HepG2 (cell line): ENCODE measurements around the gene SEMA3F. TPM values are rescaled to one million over a fixed set of nuclear protein-coding genes. Genes with fewer than 3 reads are reported as not detected.
A peak's percentile ranks its signal among the peaks of the same experiment; 100 is the strongest.

ENCODE experiments used
- ATF3 ChIP-seq: sonication (generic); formaldehyde crosslinking; IDR thresholded peaks from 2 replicates; pipeline ENCODE4 v1.4.0; 2020; ENCODE audit warnings: missing genetic modification reagents
- CHD4 ChIP-seq: fragments of 200-600 bp; sonication (generic); IDR thresholded peaks from 2 replicates; pipeline ENCODE4 v1.7.0; 2017; ENCODE audit warnings: mild to moderate bottlenecking, low read length, borderline replicate concordance
- CREBL2 ChIP-seq: sonication (generic); formaldehyde crosslinking; IDR thresholded peaks from 2 replicates; pipeline ENCODE4 v1.8.1; 2023; ENCODE audit warnings: missing genetic modification reagents, mild to moderate bottlenecking, borderline replicate concordance
- ELF1 ChIP-seq: sonication (generic); formaldehyde crosslinking; IDR thresholded peaks from 2 replicates; pipeline ENCODE4 v1.4.0; 2020; ENCODE audit warnings: missing genetic modification reagents
- ETS1 ChIP-seq: sonication (generic); formaldehyde crosslinking; IDR thresholded peaks from 2 replicates; pipeline ENCODE4 v1.4.0; 2020; ENCODE audit warnings: missing genetic modification reagents
- GMEB2 ChIP-seq: IDR thresholded peaks from 2 replicates; pipeline ENCODE4 v1.6.1; 2016; ENCODE audit warnings: missing biosample characterization, missing genetic modification reagents, low read depth
- HIC2 ChIP-seq: sonication (generic); formaldehyde crosslinking; IDR thresholded peaks from 2 replicates; pipeline ENCODE4 v1.9.0; 2022; ENCODE audit warnings: low read depth, missing genetic modification reagents
- HMGXB4 ChIP-seq, 2 experiments: sonication (generic) in 1 of 2; formaldehyde crosslinking in 1 of 2; IDR thresholded peaks; 2 replicates each; pipeline versions ENCODE4 v1.4.0 to v1.6.1; 2018 to 2020; ENCODE audit warnings: missing genetic modification reagents in 2 of 2, borderline replicate concordance in 1 of 2, low read depth in 1 of 2, mild to moderate bottlenecking in 1 of 2, missing biosample characterization in 1 of 2
- NCOR1 ChIP-seq: fragments of 200-600 bp; sonication (generic); IDR thresholded peaks from 2 replicates; pipeline ENCODE4 v1.7.0; 2017; ENCODE audit warnings: antibody characterized with exemption, low read length, borderline replicate concordance
- POLR2G ChIP-seq: fragments of 200-400 bp; formaldehyde crosslinking; IDR thresholded peaks from 2 replicates; pipeline ENCODE4 v1.6.1; 2018; ENCODE audit warnings: mild to moderate bottlenecking, low read depth, low read length, moderate library complexity
- RARG ChIP-seq: sonication (generic); formaldehyde crosslinking; IDR thresholded peaks from 2 replicates; pipeline ENCODE4 v1.4.0; 2020; ENCODE audit warnings: low read depth, mild to moderate bottlenecking, missing genetic modification reagents
- SP1 ChIP-seq, 2 experiments: fragments of 450-650 bp in 1 of 2; sonication (generic) in 1 of 2; formaldehyde crosslinking in 1 of 2; IDR thresholded peaks; 2 replicates each; pipeline versions ENCODE4 v1.4.0 to v1.6.1; 2016 to 2020; ENCODE audit warnings: missing genetic modification reagents in 1 of 2
- SP4 ChIP-seq: sonication (generic); formaldehyde crosslinking; IDR thresholded peaks from 2 replicates; pipeline ENCODE4 v1.8.1; 2023; ENCODE audit warnings: mild to moderate bottlenecking, missing genetic modification reagents
- TFDP1 ChIP-seq: IDR thresholded peaks from 2 replicates; pipeline ENCODE4 v1.6.1; 2016; ENCODE audit warnings: missing compliant biosample characterization, missing genetic modification reagents, borderline replicate concordance
- THAP11 ChIP-seq: IDR thresholded peaks from 2 replicates; pipeline ENCODE4 v1.6.1; 2016; ENCODE audit warnings: missing biosample characterization, missing genetic modification reagents
- U2AF1 ChIP-seq: fragments of 200-400 bp; formaldehyde crosslinking; optimal IDR thresholded peaks from 2 replicates; pipeline ENCODE3; 2017; ENCODE audit warnings: mild to moderate bottlenecking, low read depth, low read length
- ZBTB14 ChIP-seq: sonication (generic); formaldehyde crosslinking; IDR thresholded peaks from 2 replicates; pipeline ENCODE4 v1.4.0; 2020; ENCODE audit warnings: missing genetic modification reagents
- ZBTB7B ChIP-seq: sonication (generic); formaldehyde crosslinking; IDR thresholded peaks from 2 replicates; pipeline ENCODE4 v1.4.0; 2020; ENCODE audit warnings: missing genetic modification reagents
- ZNF264 ChIP-seq: sonication (generic); formaldehyde crosslinking; IDR thresholded peaks from 2 replicates; pipeline ENCODE4 v1.4.0; 2020; ENCODE audit warnings: missing genetic modification reagents
- polyA plus RNA-seq, 8 experiments: library from polyadenylated mRNA; depleted of rRNA in 3 of 8; stranded (reverse) in 7 of 8; unstranded in 1 of 8; fragments of >200 nt; fragmentation: Illumina TruSeq in 4 of 8; extraction: Trizol in 4 of 8; gene quantifications; 2 replicates each; pipeline versions ENCODE4 v1.2.1 to v1.2.3, GENCODE V29; 2011 to 2016; ENCODE audit warnings: low read depth in 4 of 8, missing spikeins in 1 of 8, mixed read lengths in 1 of 8; ENCODE audit not compliant: insufficient read depth in 1 of 8
- total RNA-seq, 5 experiments: library from RNA; depleted of rRNA; stranded (reverse); fragments of >200 nt; fragmentation: Illumina TruSeq; extraction: Trizol; gene quantifications; 2 replicates each; pipeline ENCODE4 v1.2.3, GENCODE V29; 2016; ENCODE audit warnings: low read depth in 1 of 5

SEMA3F gene
- total and polyA plus RNA-seq, 2 of the 13 experiments (the other 11 are each of a cell fraction or from before 2014, with no cell fraction given), result 7.6 to 17.2 TPM

GRCh38 chr3:50208677-50209344 lies 53.7 kb downstream of the SEMA3F start (continued):
- TF ChIP-seq ZBTB14 (CRISPR knock-in tag) (no peak), RARG (CRISPR knock-in tag) (no peak), CREBL2 (CRISPR knock-in tag) (no peak), ZBTB7B (CRISPR knock-in tag) (peak; percentile 100), POLR2G (peak; percentile 69; the same call in 1 of the 2 replicates), HMGXB4 (CRISPR knock-in tag; IDR thresholded peaks at IDR 0.05; ENCODE audit: borderline replicate concordance in 1 of 2, low read depth in 1 of 2) (peak in 1 of 2 experiments; percentile 71; a peak in 2 of 4 replicates), HIC2 (CRISPR knock-in tag) (peak; percentile 80; the same call in 1 of the 2 replicates), NCOR1 (peak; percentile 84; the same call in 1 of the 2 replicates), THAP11 (CRISPR knock-in tag) (peak; percentile 59; the same call in 1 of the 2 replicates), TFDP1 (no peak; the same call in 1 of the 2 replicates), CHD4 (no peak), GMEB2 (CRISPR knock-in tag) (no peak), SP4 (peak; percentile 53), U2AF1 (no peak), ZNF264 (CRISPR knock-in tag) (peak; percentile 87), SP1 (IDR thresholded peaks at IDR 0.05) (no peak), SP1 (CRISPR knock-in tag; IDR thresholded peaks at IDR 0.05) (no peak), ELF1 (CRISPR knock-in tag) (peak; percentile 65), ETS1 (no peak), ATF3 (no peak)
